ENCODE data around the gene DOK6. TPM values are rescaled to one million over a fixed set of nuclear protein-coding genes. Genes with fewer than 3 reads are reported as not detected.

DOK6 gene
- total and polyA plus RNA-seq, 2 donors (not counting 3 experiments of a cell fraction or from before 2014, with no cell fraction given): under 0.01 TPM; not detected in 1

DNA sequence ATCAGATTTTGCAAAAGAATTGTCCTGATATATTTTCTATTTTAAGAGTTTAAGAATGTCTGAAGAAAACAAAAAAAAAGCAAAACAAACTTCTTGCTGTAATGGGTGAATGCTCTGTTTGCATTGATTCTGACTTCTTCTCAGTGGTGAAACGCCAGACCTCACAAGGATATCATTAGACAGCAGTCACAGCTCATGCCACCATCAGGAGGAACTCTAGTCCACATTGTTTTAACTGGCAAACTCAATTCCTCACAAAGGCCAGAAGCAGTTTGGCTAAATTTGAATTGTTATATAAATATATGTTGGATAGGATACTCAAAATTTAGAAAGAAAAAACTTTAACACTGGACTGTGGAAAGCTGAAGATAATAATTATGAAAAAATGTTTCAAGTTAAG is 89.4 kb downstream of the DOK6 start:
- Histone ChIP-seq H2AFZ (ENCODE audit: low read depth, low read length) (no peak overlapping the region), H3K4me1 (ENCODE audit: control insufficient read depth, extremely low read depth, insufficient read depth, low read length) (no peaks in the 10 kb centered on the region), H3K4me2 (ENCODE audit: insufficient read depth, low read length) (no peak overlapping the region), H3K9me3 (replicated peaks; ENCODE audit: control insufficient read depth, insufficient read depth, low read length) (no peaks in the 10 kb centered on the region), H3K27ac (ENCODE audit: insufficient read depth, low read depth, low read length) (no peak overlapping the region), H3K4me3 (replicated peaks in 1 of 3; ENCODE audit: insufficient read depth in 1 of 3, low read depth in 1 of 3, low read length in 3 of 3) (no peak overlapping the region), H4K20me1 (replicated peaks; ENCODE audit: control insufficient read depth, extremely low read depth, insufficient read depth, low read length) (no peaks in the 10 kb centered on the region), H3K36me3 (ENCODE audit: control insufficient read depth in 2 of 2, extremely low read depth in 1 of 2, insufficient read depth in 2 of 2, low read length in 2 of 2) (no peaks in the 10 kb centered on the region), H3K27me3 (ENCODE audit: control insufficient read depth in 2 of 2, insufficient read depth in 2 of 2, low read length in 2 of 2) (no peaks in the 10 kb centered on the region), H3K9ac (replicated peaks; ENCODE audit: extremely low read depth, insufficient read depth, low read length) (no peak overlapping the region), H3K9me1 (replicated peaks; ENCODE audit: control insufficient read depth, extremely low read depth, insufficient read depth, low read length) (no peaks in the 10 kb centered on the region), H3K79me2 (ENCODE audit: control insufficient read depth, insufficient read depth, low read length) (no peaks in the 10 kb centered on the region)
- DNase-seq (ENCODE audit: low read depth, low spot score) (no peak), FAIRE-seq (no peak)
- CTCF ChIA-PET: no interaction called here
- no TSS peak for BruUV-seq (replicated peaks)
- dilution Hi-C loops (cut with MboI; ENCODE audit: extremely low pct_ligation_motif_present, low sequenced_read_pairs) (no loop called here), intact Hi-C loops (cut with micrococcal nuclease) (no loop called here)
- POLR2A ChIA-PET: no interaction called here
- TF ChIP-seq POLR2AphosphoS5 (IDR thresholded peaks at IDR 0.05; ENCODE audit: insufficient read depth, low read depth, low read length) (no peak), FOS (IDR thresholded peaks at IDR 0.05; ENCODE audit: borderline replicate concordance, insufficient read depth, low read length) (no peak), CTCF (IDR thresholded peaks at IDR 0.05; ENCODE audit: extremely low read depth in 1 of 2, insufficient read depth in 1 of 2, low read depth in 1 of 2, low read length in 2 of 2) (no peak), MYC (IDR thresholded peaks at IDR 0.05; ENCODE audit: low read depth, low read length) (no peak), EZH2 (IDR thresholded peaks at IDR 0.05; ENCODE audit: borderline replicate concordance, low read depth, low read length, severe bottlenecking) (no peak), GATA2 (IDR thresholded peaks at IDR 0.05; ENCODE audit: insufficient read depth, insufficient read length, low read depth, low read length) (no peak), POLR2A (IDR thresholded peaks at IDR 0.05; ENCODE audit: low read depth, low read length) (no peak)

DNA sequence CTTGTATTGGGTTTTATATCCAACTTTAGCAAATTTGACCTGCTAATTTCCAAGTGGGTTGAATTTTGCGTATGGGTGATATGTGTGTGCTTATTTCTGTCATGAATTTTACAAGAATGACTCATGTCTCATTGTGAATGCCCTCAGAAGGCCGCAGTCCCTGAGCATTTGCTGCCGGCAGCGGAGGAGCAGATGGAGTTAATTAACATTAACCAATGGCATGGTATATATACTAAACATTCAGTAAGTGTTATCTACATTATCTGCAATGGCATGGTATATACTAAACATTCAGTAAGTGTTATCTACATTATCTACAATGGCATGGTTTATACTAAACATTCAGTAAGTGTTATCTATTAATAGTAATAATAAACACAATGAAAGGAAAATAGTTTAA is 90.1 kb downstream of the DOK6 start:
- no TSS peak for BruUV-seq (replicated peaks)
- Histone ChIP-seq H3K9ac (replicated peaks; ENCODE audit: extremely low read depth, insufficient read depth, low read length) (no peak overlapping the region), H3K36me3 (ENCODE audit: control insufficient read depth in 2 of 2, extremely low read depth in 1 of 2, insufficient read depth in 2 of 2, low read length in 2 of 2) (no peaks in the 10 kb centered on the region), H2AFZ (ENCODE audit: low read depth, low read length) (no peak overlapping the region), H4K20me1 (replicated peaks; ENCODE audit: control insufficient read depth, extremely low read depth, insufficient read depth, low read length) (no peaks in the 10 kb centered on the region), H3K79me2 (ENCODE audit: control insufficient read depth, insufficient read depth, low read length) (no peaks in the 10 kb centered on the region), H3K4me1 (ENCODE audit: control insufficient read depth, extremely low read depth, insufficient read depth, low read length) (no peaks in the 10 kb centered on the region), H3K4me2 (ENCODE audit: insufficient read depth, low read length) (peak overlapping the region; percentile 11), H3K9me1 (replicated peaks; ENCODE audit: control insufficient read depth, extremely low read depth, insufficient read depth, low read length) (no peaks in the 10 kb centered on the region), H3K27me3 (ENCODE audit: control insufficient read depth in 2 of 2, insufficient read depth in 2 of 2, low read length in 2 of 2) (no peaks in the 10 kb centered on the region), H3K27ac (ENCODE audit: insufficient read depth, low read depth, low read length) (no peak overlapping the region), H3K4me3 (replicated peaks in 1 of 3; ENCODE audit: insufficient read depth in 1 of 3, low read depth in 1 of 3, low read length in 3 of 3) (no peak overlapping the region), H3K9me3 (replicated peaks; ENCODE audit: control insufficient read depth, insufficient read depth, low read length) (no peaks in the 10 kb centered on the region)
- POLR2A ChIA-PET: no interaction called here
- intact Hi-C loops (cut with micrococcal nuclease): no loop called here
- FAIRE-seq (no peak), DNase-seq (ENCODE audit: low read depth, low spot score) (peak; percentile 46)
- TF ChIP-seq MAX (IDR thresholded peaks at IDR 0.05; ENCODE audit: insufficient read depth, insufficient read length): no peak
- TF ChIP-seq MYC (IDR thresholded peaks at IDR 0.05; ENCODE audit: low read depth, low read length): no peak
- TF ChIP-seq CTCF (IDR thresholded peaks at IDR 0.05; ENCODE audit: extremely low read depth in 1 of 2, insufficient read depth in 1 of 2, low read depth in 1 of 2, low read length in 2 of 2): no peak
- peak; percentile 61 for TF ChIP-seq GATA2 (IDR thresholded peaks at IDR 0.05; ENCODE audit: insufficient read depth, insufficient read length, low read depth, low read length)
- TF ChIP-seq JUN (IDR thresholded peaks at IDR 0.05; ENCODE audit: borderline replicate concordance, insufficient read depth, insufficient read length, low read depth): peak; percentile 20
- TF ChIP-seq EZH2 (IDR thresholded peaks at IDR 0.05; ENCODE audit: borderline replicate concordance, low read depth, low read length, severe bottlenecking): no peak
- CTCF ChIA-PET: no interaction called here
- dilution Hi-C loops (cut with MboI; ENCODE audit: extremely low pct_ligation_motif_present, low sequenced_read_pairs): no loop called here

Measured in endothelial cell of umbilical vein (primary cell).